Measurements from ENCODE around the gene BRD2. TPM values are rescaled to one million over a fixed set of nuclear protein-coding genes. Genes with fewer than 3 reads are reported as not detected.

BRD2 gene
- total and polyA plus RNA-seq, 2 of the 4 experiments (the other 2 are of a cell fraction) = 99.5 to 144 TPM

DNA sequence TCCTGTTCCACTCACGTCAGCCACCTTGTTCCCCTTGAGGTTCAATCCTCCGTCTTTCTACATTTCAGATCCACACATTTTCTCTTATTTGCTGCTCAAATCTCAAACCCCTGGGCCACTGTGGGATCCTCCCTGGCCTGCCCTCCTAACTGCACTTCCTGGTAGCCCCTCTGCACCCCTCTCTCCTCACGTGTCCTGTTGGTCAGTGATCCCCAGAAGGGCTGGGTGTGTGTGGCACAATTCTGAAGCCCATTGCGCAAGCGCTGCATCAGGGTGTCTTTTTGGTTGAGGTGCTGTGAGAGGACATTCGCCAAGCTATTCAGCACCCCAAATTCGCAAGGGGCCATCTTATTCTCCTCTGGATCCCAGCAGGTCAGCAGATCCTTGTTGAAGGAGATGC lies 29.9 kb upstream of the BRD2 start:
- Histone ChIP-seq H3K27me3 (ENCODE audit: control insufficient read depth, insufficient read depth, low read length) (peaks cover 10% of the 10 kb centered on the region), H2BK5ac (ENCODE audit: low read depth, low read length, poor library complexity, severe bottlenecking) (no peak overlapping the region), H4K91ac (ENCODE audit: insufficient read depth, low read depth, low read length) (no peak overlapping the region), H3K9me1 (ENCODE audit: insufficient read depth, low read length) (no peaks in the 10 kb centered on the region), H3K56ac (ENCODE audit: extremely low read depth, insufficient read depth, low read length) (no peak overlapping the region), H4K20me1 (ENCODE audit: insufficient read depth, low read length) (no peaks in the 10 kb centered on the region), H2AFZ (replicated peaks; ENCODE audit: low read length, poor library complexity) (no peak overlapping the region), H3K4me2 (ENCODE audit: low read depth, low read length) (no peak overlapping the region), H2BK15ac (ENCODE audit: low read depth, low read length) (no peak overlapping the region), H3K9me3 (ENCODE audit: control insufficient read depth, insufficient read depth, low read length) (no peaks in the 10 kb centered on the region), H2BK120ac (ENCODE audit: low read depth, low read length) (no peak overlapping the region), H4K5ac (ENCODE audit: low read depth, low read length) (no peak overlapping the region), H3K23ac (ENCODE audit: low read depth, low read length) (no peak overlapping the region), H2AK5ac (ENCODE audit: low read depth, low read length) (no peak overlapping the region), H3K18ac (ENCODE audit: low read depth, low read length) (no peak overlapping the region), H3K4me1 (ENCODE audit: control insufficient read depth, insufficient read depth, low read length) (no peaks in the 10 kb centered on the region), H3K79me1 (ENCODE audit: low read depth in 1 of 2, low read length in 2 of 2) (no peaks in the 10 kb centered on the region), H3K14ac (replicated peaks; ENCODE audit: low read depth, low read length) (no peak overlapping the region), H3K9ac (ENCODE audit: low read depth, low read length) (no peak overlapping the region), H2BK20ac (ENCODE audit: low read depth, low read length) (no peak overlapping the region), H3K36me3 (ENCODE audit: control insufficient read depth, insufficient read depth, low read length) (no peaks in the 10 kb centered on the region), H2AK9ac (replicated peaks; ENCODE audit: low read depth, low read length, poor library complexity) (no peak overlapping the region), H3K4me3 (ENCODE audit: insufficient read depth, low read depth, low read length) (no peak overlapping the region), H3K4ac (ENCODE audit: low read depth, low read length) (no peak overlapping the region), H3K27ac (ENCODE audit: insufficient read depth, low read length) (no peak overlapping the region), H4K8ac (ENCODE audit: low read depth in 2 of 2, low read length in 2 of 2) (no peak overlapping the region)
- intact Hi-C loops (cut with micrococcal nuclease) = no loop called here
- no peak for TF ChIP-seq MXI1 (IDR thresholded peaks at IDR 0.05; ENCODE audit: borderline replicate concordance, low read depth, low read length)
- TF ChIP-seq, protein P1, sequence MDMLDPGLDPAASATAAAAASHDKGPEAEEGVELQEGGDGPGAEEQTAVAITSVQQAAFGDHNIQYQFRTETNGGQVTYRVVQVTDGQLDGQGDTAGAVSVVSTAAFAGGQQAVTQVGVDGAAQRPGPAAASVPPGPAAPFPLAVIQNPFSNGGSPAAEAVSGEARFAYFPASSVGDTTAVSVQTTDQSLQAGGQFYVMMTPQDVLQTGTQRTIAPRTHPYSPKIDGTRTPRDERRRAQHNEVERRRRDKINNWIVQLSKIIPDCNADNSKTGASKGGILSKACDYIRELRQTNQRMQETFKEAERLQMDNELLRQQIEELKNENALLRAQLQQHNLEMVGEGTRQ (IDR thresholded peaks at IDR 0.05; ENCODE audit: low read depth, low read length) = no peak
- peak; percentile 64 for TF ChIP-seq CEBPB (IDR thresholded peaks at IDR 0.05; ENCODE audit: low read depth, low read length)
- no peak for TF ChIP-seq NFE2L2 (IDR thresholded peaks at IDR 0.05; ENCODE audit: low read depth, low read length)
- in situ Hi-C loops (cut with MboI; ENCODE audit: low sequenced_read_pairs) = loop anchor here (5.0 kb wide), 1 partner anchor 39 kb away; no protein-coding TSS in a partner anchor
- no TSS peak for BruUV-seq (replicated peaks)
- ATAC-seq (ENCODE audit: low read depth) (no peak), DNase-seq (no peak)
- dilution Hi-C loops (cut with HindIII; ENCODE audit: low sequenced_read_pairs, unreplicated experiment) = no loop called here
- POLR2A ChIA-PET (ENCODE audit: unreplicated experiment) = no interaction called here
- WGBS, 2 experiments (ENCODE audit: extremely low coverage in 2 of 2, insufficient read length in 1 of 2) = no CpG with 5 or more reads among the region's 7 CpGs
- CTCF ChIA-PET = interaction anchor here (1.9 kb wide), 1 partner anchor 46 kb away, joined by 7 read pairs; no protein-coding TSS in a partner anchor
